Suppressor macrophage treated with lipopolysaccharide for 4 hours (primary cell): Measurements from ENCODE around the gene SLC6A13.
A peak's percentile ranks its signal among the peaks of the same experiment; 100 is the strongest.

Experiments used
- DNase-seq: peaks from one replicate; pipeline ENCODE4 v3.0.0-alpha.2; 2020

SLC6A13 gene

DNA sequence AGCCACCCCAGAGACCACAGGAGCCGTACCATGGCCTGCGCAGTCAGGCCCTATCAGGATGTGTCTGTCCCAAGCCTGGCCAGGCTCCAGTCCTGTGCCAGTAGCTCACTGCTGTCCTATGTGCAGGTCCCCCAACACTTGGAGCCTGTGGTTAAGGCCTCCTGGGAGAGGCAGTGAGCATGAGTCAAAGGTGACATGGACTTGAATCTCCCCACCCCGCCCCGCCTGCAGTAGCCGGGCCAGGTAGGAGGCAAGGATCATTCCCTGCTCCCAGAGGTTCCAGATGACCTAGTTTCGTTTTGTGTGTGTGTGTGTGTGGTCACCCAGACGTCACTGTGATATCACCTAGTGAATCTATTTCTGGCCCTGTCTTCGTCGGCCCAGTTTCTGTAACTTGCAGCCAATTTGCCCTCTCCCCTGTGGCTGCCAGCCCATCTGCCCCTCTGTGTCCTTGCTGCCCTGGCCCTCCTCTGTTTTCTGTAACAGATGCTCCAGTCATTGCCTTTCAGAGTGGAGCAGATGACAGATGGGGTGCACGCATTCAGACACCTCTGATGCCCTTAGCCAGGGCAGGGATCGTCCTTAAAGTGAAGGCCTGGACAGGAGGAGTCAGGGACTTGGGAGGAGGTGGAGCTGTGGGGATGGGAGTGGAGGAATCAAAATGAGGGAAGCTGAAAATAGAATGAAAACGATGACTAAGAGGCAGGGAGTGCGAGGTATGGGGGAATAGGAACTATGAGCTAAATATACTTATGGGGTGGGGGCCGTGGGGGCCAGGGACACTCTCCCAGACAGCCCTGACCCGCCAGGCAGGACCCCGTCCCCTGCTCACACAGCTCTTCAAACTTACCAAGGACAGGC lies 86.1 kb downstream of the SLC6A13 start:
- peak; percentile 26 for DNase-seq

GRCh38 chr12:175759-176158 lies 86.9 kb downstream of the SLC6A13 start:
- no peak for DNase-seq

DNA sequence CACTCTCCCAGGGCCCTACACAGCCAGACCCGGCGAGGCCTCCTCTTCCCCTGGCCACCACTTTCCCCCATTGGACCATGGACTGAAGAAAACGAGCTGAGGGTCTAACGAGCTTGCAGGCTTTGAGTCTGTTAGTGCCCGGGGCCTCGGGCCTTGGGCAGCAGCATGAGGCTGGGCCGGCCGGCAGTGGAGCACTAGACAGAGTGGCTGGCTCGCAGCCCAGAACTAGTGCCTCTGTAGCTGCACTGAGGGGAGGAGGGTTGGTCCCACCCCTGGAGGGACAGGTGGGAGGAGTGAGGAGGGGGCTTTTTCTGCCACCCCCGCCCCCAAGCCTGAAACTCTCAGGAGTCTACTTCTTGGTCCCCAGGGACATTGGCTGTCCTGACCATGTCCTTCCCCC lies 87.4 kb downstream of the SLC6A13 start:
- DNase-seq, result no peak

GRCh38 chr12:174596-174995 lies 88.0 kb downstream of the SLC6A13 start:
- no peak for DNase-seq

DNA sequence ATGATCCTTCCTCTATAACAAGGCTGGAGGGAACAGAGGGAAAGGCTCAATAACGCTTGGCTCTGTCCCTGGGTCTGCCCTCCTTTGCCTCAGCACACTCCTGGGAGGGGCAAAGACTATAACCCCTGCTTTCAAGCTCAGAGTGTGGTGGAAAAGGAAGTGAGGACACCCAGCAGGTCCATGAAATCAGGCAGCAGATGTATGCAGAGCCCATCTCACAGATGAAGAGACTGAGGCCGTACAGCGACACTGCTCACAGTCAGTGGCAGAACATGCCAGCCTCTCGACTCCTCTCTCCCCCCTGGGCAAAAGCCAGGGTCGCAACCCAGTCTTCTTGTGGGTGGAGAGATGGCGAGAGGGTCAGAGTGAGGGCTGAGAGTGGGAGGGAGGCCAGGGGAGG lies 88.5 kb downstream of the SLC6A13 start:
- no peak for DNase-seq

- peak; percentile 15 for DNase-seq
Observed at GRCh38 chr12:172732-173161, 89.9 kb downstream of the SLC6A13 start.

GRCh38 chr12:171743-172676 lies 90.6 kb downstream of the SLC6A13 start:
- DNase-seq, result no peak

- DNase-seq, result no peak
Observed at GRCh38 chr12:171276-171675, 91.4 kb downstream of the SLC6A13 start.
